B cell (primary cell): Measurements from ENCODE around the gene ETV6. TPM values are rescaled to one million over a fixed set of nuclear protein-coding genes. Genes with fewer than 3 reads are reported as not detected.

ENCODE experiments used
- ATAC-seq: fragments of 200-7000 bp; cut with Tn5 transposase; one replicate; pipeline ENCODE4 v1.10.0; 2021; ENCODE audit warnings: low read depth, mild to moderate bottlenecking, moderate number of reproducible peaks, moderate library complexity
- CTCF ChIA-PET: fragments of 350-600 bp; sonication (Branson Sonifier 250); formaldehyde crosslinking; loops from one replicate; lab custom pipeline; 2021; ENCODE audit warnings: antibody characterized with exemption, inconsistent platforms; lab: Charles Lee
- POLR2A ChIA-PET: fragments of 350-600 bp; sonication (Branson Sonifier 250); formaldehyde crosslinking; loops from one replicate; lab custom pipeline; 2021; ENCODE audit warnings: antibody characterized with exemption; lab: Charles Lee
- DNase-seq: peaks from one replicate; pipeline ENCODE4 v3.0.0; 2013
- H2AFZ ChIP-seq: 2 replicates; pipeline ENCODE4 v1.6.1; 2012; ENCODE audit warnings: mild to moderate bottlenecking, low read depth, low read length; ENCODE audit not compliant: insufficient read depth, poor library complexity, severe bottlenecking
- H3K27ac ChIP-seq, 2 donors: 1 replicate in 1 of 2; 2 replicates in 1 of 2; pipeline ENCODE4 v1.5.1; 2012 to 2013; ENCODE audit warnings: low read length in 2 of 2, mild to moderate bottlenecking in 2 of 2, moderate library complexity in 1 of 2
- H3K27me3 ChIP-seq, 4 experiments: fragments of 200-600 bp in 1 of 4; sonication (generic) in 1 of 4; replicated peaks in 1 of 4; 1 replicate in 2 of 4; 2 replicates in 2 of 4; pipeline versions ENCODE4 v1.6.1 to v1.7.0; 2013 to 2016; ENCODE audit warnings: low read length in 3 of 4, mild to moderate bottlenecking in 2 of 4, mixed read lengths in 1 of 4, moderate library complexity in 1 of 4; ENCODE audit not compliant: insufficient read depth in 4 of 4, control insufficient read depth in 3 of 4; ENCODE audit errors: control extremely low read depth in 1 of 4
- H3K36me3 ChIP-seq, 2 experiments: replicated peaks in 1 of 2; 1 replicate in 1 of 2; 2 replicates in 1 of 2; pipeline versions ENCODE4 v1.6.1 to v1.7.1; 2013; ENCODE audit warnings: low read length in 1 of 2; ENCODE audit not compliant: insufficient read depth in 2 of 2, control insufficient read depth in 1 of 2; ENCODE audit errors: control extremely low read depth in 1 of 2, extremely low read depth in 1 of 2
- H3K4me1 ChIP-seq, 2 donors: fragments of 200-600 bp in 1 of 2; sonication (generic) in 1 of 2; 1 replicate in 1 of 2; 2 replicates in 1 of 2; pipeline versions ENCODE4 v1.5.1 to v1.6.1; 2013 to 2017; ENCODE audit warnings: low read length in 2 of 2; ENCODE audit not compliant: control insufficient read depth in 2 of 2, insufficient read depth in 2 of 2
- H3K4me2 ChIP-seq: replicated peaks from 2 replicates; pipeline ENCODE3; 2012; ENCODE audit warnings: mild to moderate bottlenecking, low read depth, low read length; ENCODE audit not compliant: poor library complexity, severe bottlenecking
- H3K4me3 ChIP-seq, 5 experiments: fragments of 200-600 bp in 1 of 5; sonication (generic) in 1 of 5; 1 replicate in 3 of 5; 2 replicates in 2 of 5; pipeline versions ENCODE4 v1.5.1 to v1.7.0; 2011 to 2016; ENCODE audit warnings: low read length in 4 of 5, mild to moderate bottlenecking in 4 of 5, low read depth in 2 of 5, control low read depth in 1 of 5, moderate library complexity in 1 of 5; ENCODE audit not compliant: insufficient read depth in 1 of 5; ENCODE audit errors: control extremely low read depth in 1 of 5, extremely low read depth in 1 of 5
- H3K79me2 ChIP-seq: fragments of 200-600 bp; sonication (generic); one replicate; pipeline ENCODE4 v1.6.0; 2016; ENCODE audit warnings: low read length; ENCODE audit not compliant: control insufficient read depth, insufficient read depth
- H3K9ac ChIP-seq: fragments of 200-600 bp; sonication (generic); 2 replicates; pipeline ENCODE4 v1.6.1; 2017; ENCODE audit warnings: mild to moderate bottlenecking, low read length, moderate library complexity
- H3K9me3 ChIP-seq, 3 donors: one replicate each; pipeline versions ENCODE4 v1.6.1 to v1.7.1; 2013; ENCODE audit warnings: low read length in 2 of 3; ENCODE audit not compliant: control insufficient read depth in 2 of 3, insufficient read depth in 1 of 3; ENCODE audit errors: control extremely low read depth in 1 of 3
- H4K20me1 ChIP-seq: 2 replicates; pipeline ENCODE4 v1.6.0; 2012; ENCODE audit warnings: mild to moderate bottlenecking, low read length; ENCODE audit not compliant: insufficient read depth, control insufficient read depth, poor library complexity, severe bottlenecking
- H3K27ac Mint-ChIP-seq: one replicate; pipeline ENCODE4 v1.8.0; 2021; ENCODE audit warnings: mixed read lengths
- H3K27me3 Mint-ChIP-seq: one replicate; pipeline ENCODE4 v1.8.0; 2021; ENCODE audit warnings: mixed read lengths
- H3K4me1 Mint-ChIP-seq: one replicate; pipeline ENCODE4 v1.8.0; 2021; ENCODE audit warnings: mixed read lengths
- H3K4me3 Mint-ChIP-seq: one replicate; pipeline ENCODE4 v1.8.0; 2021; ENCODE audit warnings: mixed read lengths
- H3K9me3 Mint-ChIP-seq: one replicate; pipeline ENCODE4 v1.8.0; 2022; ENCODE audit warnings: mixed read lengths; ENCODE audit not compliant: insufficient read depth
- CTCF ChIP-seq: fragments of 200-600 bp; IDR thresholded peaks from one replicate; pipeline ENCODE4 v1.8.0; 2022; ENCODE audit warnings: antibody characterized with exemption, mild to moderate bottlenecking
- EZH2 ChIP-seq: IDR thresholded peaks from 2 replicates; pipeline ENCODE4 v1.6.1; 2012; ENCODE audit warnings: borderline replicate concordance, low read depth, mild to moderate bottlenecking, moderate library complexity, low read length; ENCODE audit not compliant: insufficient read depth, poor library complexity, severe bottlenecking
- WGBS: methylation state at CpG from one replicate; pipeline ENCODE4 v1.1.5; 2013; ENCODE audit warnings: missing lambda C conversion rate; ENCODE audit not compliant: insufficient coverage; 5-methylcytosine and 5-hydroxymethylcytosine counted together
- intact Hi-C: fragments of 100-400 bp; cut with micrococcal nuclease; formaldehyde crosslinking; loops from one replicate; pipeline ENCODE4 v1.10.0; 2022
- polyA plus RNA-seq: library from polyadenylated mRNA; depleted of rRNA; stranded (reverse); fragments of >200 nt; gene quantifications from 2 replicates; pipeline ENCODE4 v1.2.3, GENCODE V29; 2012
- total RNA-seq, 2 donors: library from RNA; stranded (reverse); fragments of 120-200 nt in 1 of 2; gene quantifications; 1 replicate in 1 of 2; 2 replicates in 1 of 2; pipeline versions ENCODE4 v1.2.3 to v1.2.4, GENCODE V29; 2013 to 2022

Gene ETV6
- total and polyA plus RNA-seq, 2 donors (not counting 1 experiment from before 2014, with no cell fraction given), result 17.4 to 123 TPM

DNA sequence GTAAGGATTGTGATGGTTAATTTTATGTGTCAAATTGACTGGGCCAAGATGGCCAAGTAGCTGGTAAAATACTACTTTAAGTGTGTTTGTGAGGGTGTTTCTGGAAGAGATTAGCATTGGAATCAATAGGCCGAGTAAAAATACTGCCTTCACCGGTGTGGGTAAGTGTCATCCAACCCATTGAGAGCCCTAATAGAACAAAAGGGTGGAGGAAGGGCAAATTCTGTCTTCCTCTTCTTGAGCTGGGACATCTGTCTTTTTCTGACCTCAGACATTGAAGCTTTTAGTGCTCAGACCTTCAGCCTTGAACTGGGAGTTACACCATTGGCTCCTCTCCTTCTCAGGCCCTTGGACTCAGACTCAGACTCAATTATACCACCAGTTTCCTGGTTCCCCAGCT is 8.0 kb upstream of the ETV6 start:
- H3K9me3 Mint-ChIP-seq, result no peaks in the 10 kb centered on the region
- no peak overlapping the region for H3K4me3 Mint-ChIP-seq
- CTCF ChIA-PET, result interaction anchor here (1.0 kb wide), 1 partner anchor 19 kb away, joined by 3 read pairs; no protein-coding TSS in a partner anchor
- Histone ChIP-seq H3K36me3 (no peaks in the 10 kb centered on the region), H3K9me3 (peaks cover 0 to 5% (median 2%) of the 10 kb centered on the region in 3 donors), H3K27ac (no peak overlapping the region), H3K79me2 (no peaks in the 10 kb centered on the region), H4K20me1 (no peaks in the 10 kb centered on the region), H3K27me3 (no peaks in the 10 kb centered on the region), H3K9ac (no peak overlapping the region), H3K4me3 (no peak overlapping the region), H2AFZ (no peak overlapping the region), H3K4me2 (no peak overlapping the region), H3K4me1 (no peaks in the 10 kb centered on the region)
- no peak for TF ChIP-seq CTCF
- TF ChIP-seq EZH2, result no peak
- no peaks in the 10 kb centered on the region for H3K27me3 Mint-ChIP-seq
- no peak overlapping the region for H3K27ac Mint-ChIP-seq
- POLR2A ChIA-PET, result interaction anchor here (0.6 kb wide), 1 partner anchor 697 kb away, joined by 4 read pairs; no protein-coding TSS in a partner anchor
- DNase-seq (no peak), ATAC-seq (no peak)
- H3K4me1 Mint-ChIP-seq, result peaks cover 3% of the 10 kb centered on the region
- intact Hi-C loops, result no loop called here
- WGBS, result no CpG with 5 or more reads among the region's 2 CpGs

DNA sequence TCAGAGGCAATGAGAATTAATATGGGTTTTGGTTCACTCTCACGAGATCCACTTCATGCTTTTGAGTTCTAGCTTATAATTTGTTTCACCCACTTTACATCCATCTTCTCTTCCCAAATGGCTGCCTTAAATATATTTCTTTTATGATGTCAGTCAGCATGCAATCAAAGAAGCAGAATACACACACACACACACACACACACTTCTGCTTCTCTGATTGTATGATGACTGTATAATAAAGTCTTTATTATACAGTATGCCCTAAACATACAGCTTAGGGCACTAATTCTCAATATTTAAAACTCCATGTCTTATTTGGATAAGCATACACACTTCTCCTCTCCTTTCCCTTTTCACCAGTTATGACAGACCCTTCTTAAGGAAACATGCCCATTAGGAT is 6.7 kb upstream of the ETV6 start:
- TF ChIP-seq EZH2, result no peak
- TF ChIP-seq CTCF, result no peak
- H3K36me3 ChIP-seq, result no peaks in the 10 kb centered on the region
- ATAC-seq (no peak), DNase-seq (no peak)
- no peak overlapping the region for H3K27ac ChIP-seq
- H4K20me1 ChIP-seq, result no peaks in the 10 kb centered on the region
- Mint-ChIP-seq H3K9me3 (no peaks in the 10 kb centered on the region), H3K4me3 (no peak overlapping the region), H3K27ac (no peak overlapping the region), H3K4me1 (peaks cover 3% of the 10 kb centered on the region), H3K27me3 (no peaks in the 10 kb centered on the region)
- ChIA-PET CTCF (interaction anchor here (0.6 to 0.7 kb wide), 2 partner anchors 390 to 394 kb away, joined by 3 read pairs; no protein-coding TSS in a partner anchor), POLR2A (no interaction called here)
- intact Hi-C loops, result no loop called here
- H3K4me3 ChIP-seq, result no peak overlapping the region
- H3K4me2 ChIP-seq, result no peak overlapping the region
- no CpG with 5 or more reads among the region's 1 CpG for WGBS
- H3K9me3 ChIP-seq, result no peaks in the 10 kb centered on the region
- no peak overlapping the region for H2AFZ ChIP-seq
- no peaks in the 10 kb centered on the region for H3K4me1 ChIP-seq
- H3K79me2 ChIP-seq, result no peaks in the 10 kb centered on the region
- no peaks in the 10 kb centered on the region for H3K27me3 ChIP-seq
- no peak overlapping the region for H3K9ac ChIP-seq
